CD8-positive, alpha-beta memory T cell (primary cell): ENCODE data around the gene ZMIZ1. TPM values are rescaled to one million over a fixed set of nuclear protein-coding genes. Genes with fewer than 3 reads are reported as not detected.

Experiments used
- CTCF ChIA-PET: fragments of 350-600 bp; sonication (Branson Sonifier 250); formaldehyde crosslinking; loops from one replicate; lab custom pipeline; 2021; ENCODE audit warnings: antibody characterized with exemption; lab: Charles Lee
- POLR2A ChIA-PET: fragments of 350-600 bp; sonication (Branson Sonifier 250); formaldehyde crosslinking; loops from one replicate; lab custom pipeline; 2021; ENCODE audit warnings: antibody characterized with exemption; lab: Charles Lee
- DNase-seq, 5 donors: peaks; one replicate each; pipeline versions ENCODE4 v3.0.0 to v3.0.0-alpha.2; 2020 to 2022; ENCODE audit warnings: mixed read lengths in 1 of 5
- H3K27ac ChIP-seq: one replicate; pipeline ENCODE4 v1.7.0; 2013; ENCODE audit warnings: low read depth, mild to moderate bottlenecking, low read length, moderate library complexity
- H3K27me3 ChIP-seq: 2 replicates; pipeline ENCODE4 v1.7.0; 2013; ENCODE audit warnings: low read length, mild to moderate bottlenecking; ENCODE audit not compliant: insufficient read depth, poor library complexity, severe bottlenecking
- H3K36me3 ChIP-seq: 2 replicates; pipeline ENCODE4 v1.7.0; 2013; ENCODE audit warnings: mild to moderate bottlenecking, low read length, moderate library complexity; ENCODE audit not compliant: insufficient read depth
- H3K4me1 ChIP-seq: 2 replicates; pipeline ENCODE4 v1.7.0; 2013; ENCODE audit warnings: mild to moderate bottlenecking, low read length, moderate library complexity; ENCODE audit not compliant: insufficient read depth
- H3K4me3 ChIP-seq: 2 replicates; pipeline ENCODE4 v1.7.0; 2013; ENCODE audit warnings: mild to moderate bottlenecking, low read length
- H3K9me3 ChIP-seq: 2 replicates; pipeline ENCODE4 v1.7.0; 2013; ENCODE audit warnings: mild to moderate bottlenecking, low read length
- H3K27ac Mint-ChIP-seq, 8 donors: one replicate each; pipeline ENCODE4 v1.8.0; 2020 to 2021; ENCODE audit warnings: mixed read lengths in 8 of 8, mild to moderate bottlenecking in 6 of 8, inconsistent platforms in 3 of 8, moderate library complexity in 3 of 8
- H3K27me3 Mint-ChIP-seq, 2 donors: one replicate each; pipeline ENCODE4 v1.8.0; 2020 to 2021; ENCODE audit warnings: mixed read lengths in 2 of 2, mild to moderate bottlenecking in 1 of 2, moderate library complexity in 1 of 2
- H3K36me3 Mint-ChIP-seq, 3 donors: one replicate each; pipeline ENCODE4 v1.8.0; 2020 to 2021; ENCODE audit warnings: mixed read lengths in 3 of 3, inconsistent platforms in 1 of 3, mild to moderate bottlenecking in 1 of 3
- H3K4me1 Mint-ChIP-seq, 3 donors: one replicate each; pipeline ENCODE4 v1.8.0; 2020 to 2021; ENCODE audit warnings: mixed read lengths in 3 of 3, inconsistent platforms in 1 of 3, mild to moderate bottlenecking in 1 of 3
- H3K4me3 Mint-ChIP-seq, 7 donors: one replicate each; pipeline ENCODE4 v1.8.0; 2020 to 2021; ENCODE audit warnings: mixed read lengths in 7 of 7, mild to moderate bottlenecking in 6 of 7, moderate library complexity in 4 of 7, inconsistent platforms in 2 of 7
- H3K9me3 Mint-ChIP-seq, 5 donors: one replicate each; pipeline ENCODE4 v1.8.0; 2020 to 2022; ENCODE audit warnings: mixed read lengths in 5 of 5, mild to moderate bottlenecking in 3 of 5, moderate library complexity in 2 of 5, inconsistent platforms in 1 of 5
- polyA plus RNA-seq: library from polyadenylated mRNA; unstranded; fragments of 300-500 nt; fragmentation: Illumina TruSeq; gene quantifications from one replicate; pipeline ENCODE4 v1.2.3, GENCODE V29; 2021
- total RNA-seq, 2 experiments: library from RNA; stranded (reverse); gene quantifications; one replicate each; pipeline ENCODE4 v1.2.3, GENCODE V29; 2021

Gene ZMIZ1
- total and polyA plus RNA-seq, 3 experiments from 2014 or later, result 8.0 to 36.3 (median 34.7) TPM

DNA sequence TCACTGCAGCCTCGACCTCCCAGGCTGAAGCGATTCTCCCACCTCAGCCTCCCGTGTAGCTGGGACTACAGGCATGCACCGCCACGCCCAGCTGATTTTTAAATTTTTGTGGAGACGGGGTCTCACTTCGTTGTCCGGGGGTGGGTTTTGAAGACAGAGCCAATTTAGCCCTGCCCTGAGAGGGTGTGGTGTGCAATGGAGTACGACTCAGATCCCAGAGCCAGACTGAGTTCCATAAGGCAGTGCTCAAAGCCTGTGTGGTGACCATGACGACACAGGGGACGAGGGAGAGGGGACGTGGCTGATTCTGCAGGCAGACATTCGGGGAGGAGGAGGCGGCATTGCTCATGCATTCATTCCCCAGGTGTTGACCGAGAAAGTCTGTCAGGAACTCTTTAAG lies 72.1 kb downstream of the ZMIZ1 start:
- CTCF ChIA-PET, result no interaction called here

DNA sequence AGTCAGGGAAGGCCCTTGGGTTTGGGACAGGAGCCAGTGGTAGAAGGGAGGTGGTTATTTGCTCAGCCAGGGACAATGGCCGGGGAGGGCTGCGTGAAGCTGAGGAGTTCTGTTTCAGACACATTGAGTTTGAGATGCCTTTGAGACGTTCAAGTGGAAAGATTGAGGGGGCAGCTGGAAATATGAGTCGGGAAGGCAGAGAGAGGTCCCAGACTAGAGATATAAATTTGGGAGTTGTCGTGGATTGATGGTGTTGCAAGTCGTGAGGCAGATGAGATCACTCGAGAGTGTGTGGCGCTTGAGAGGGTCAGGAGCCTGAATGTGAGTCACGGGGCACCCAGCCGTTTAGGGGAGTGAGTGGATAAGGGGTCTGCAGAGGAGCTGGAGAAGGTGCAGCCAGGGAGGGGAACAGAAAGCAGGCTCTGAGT lies 73.3 kb downstream of the ZMIZ1 start:
- no peak overlapping the region for H3K27ac ChIP-seq
- H3K9me3 ChIP-seq, result no peaks in the 10 kb centered on the region
- H3K4me1 Mint-ChIP-seq, result peaks cover 42 to 61% (median 46%) of the 10 kb centered on the region in 3 donors
- no peak overlapping the region for H3K4me3 Mint-ChIP-seq
- peaks cover 55% of the 10 kb centered on the region for H3K4me1 ChIP-seq
- H3K27me3 Mint-ChIP-seq, result peaks cover 0 to 5% of the 10 kb centered on the region in 2 donors
- H3K9me3 Mint-ChIP-seq, result no peaks in the 10 kb centered on the region
- no peaks in the 10 kb centered on the region for H3K27me3 ChIP-seq
- H3K36me3 Mint-ChIP-seq, result peaks cover 0 to 17% (median 13%) of the 10 kb centered on the region in 3 donors
- H3K36me3 ChIP-seq, result no peaks in the 10 kb centered on the region
- no peak for DNase-seq
- H3K4me3 ChIP-seq, result no peak overlapping the region
- CTCF ChIA-PET, result interaction anchor here (1.1 kb wide), 1 partner anchor 13 kb away, joined by 3 read pairs; no protein-coding TSS in a partner anchor
- POLR2A ChIA-PET, result no interaction called here
- H3K27ac Mint-ChIP-seq, result peak overlapping the region in 5 of 8 donors; percentile 31 to 72 (median 42)

More for the DNA sequence above, 72.1 kb downstream of the ZMIZ1 start:
- no peak for DNase-seq
- no peak overlapping the region for H3K4me3 Mint-ChIP-seq
- POLR2A ChIA-PET, result interaction anchor here (0.6 kb wide), 1 partner anchor 23 kb away, joined by 3 read pairs; no protein-coding TSS in a partner anchor
- H3K36me3 Mint-ChIP-seq, result peaks cover 0 to 17% (median 13%) of the 10 kb centered on the region in 3 donors
- peak overlapping the region in 2 of 8 donors; percentile 36 to 57 for H3K27ac Mint-ChIP-seq
- no peaks in the 10 kb centered on the region for H3K27me3 ChIP-seq
- H3K4me1 Mint-ChIP-seq, result peaks cover 48 to 61% (median 50%) of the 10 kb centered on the region in 3 donors
- H3K4me1 ChIP-seq, result peaks cover 55% of the 10 kb centered on the region
- no peaks in the 10 kb centered on the region for H3K36me3 ChIP-seq
- H3K4me3 ChIP-seq, result no peak overlapping the region
- H3K27me3 Mint-ChIP-seq, result peaks cover 0 to 5% of the 10 kb centered on the region in 2 donors
- H3K9me3 ChIP-seq, result no peaks in the 10 kb centered on the region
- no peaks in the 10 kb centered on the region for H3K9me3 Mint-ChIP-seq
- H3K27ac ChIP-seq, result no peak overlapping the region

DNA sequence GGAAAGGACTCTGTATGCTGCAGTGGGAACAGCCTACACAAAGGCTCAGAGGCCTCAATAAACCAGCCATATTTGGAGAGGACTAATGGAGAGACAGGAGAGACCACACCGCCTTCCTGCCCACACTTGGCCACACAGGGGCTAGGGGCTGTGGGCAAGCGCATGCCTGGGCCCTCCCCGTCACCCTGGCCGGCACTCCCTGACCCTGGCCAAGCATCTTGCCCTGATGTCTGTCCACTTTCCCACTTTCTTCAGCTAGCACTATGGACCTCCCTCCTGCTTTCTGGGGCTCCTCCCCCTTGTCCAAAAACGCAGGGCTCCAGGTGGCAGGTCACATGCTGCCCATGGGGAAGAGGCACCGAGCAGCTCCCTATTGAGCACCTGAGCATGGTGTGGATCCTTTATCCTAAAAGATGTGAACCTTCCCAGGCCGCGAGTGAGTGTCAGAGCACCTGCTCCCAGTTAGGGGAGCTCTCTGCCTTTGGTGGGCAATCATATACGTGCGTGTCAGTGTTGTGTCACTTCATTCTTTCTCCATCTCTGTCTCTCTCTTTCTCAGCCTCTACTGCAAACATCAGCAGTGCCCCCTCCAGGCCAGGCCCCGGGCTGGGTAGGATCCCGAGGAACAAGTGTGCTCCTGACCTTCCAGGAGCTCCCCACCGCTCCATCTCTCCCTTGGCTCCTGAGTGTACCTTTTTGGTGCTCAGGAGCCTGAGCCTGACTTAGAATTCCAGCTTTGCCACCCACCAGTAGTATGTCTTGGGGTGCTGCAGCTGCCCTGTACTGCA lies 74.0 kb downstream of the ZMIZ1 start:
- Mint-ChIP-seq H3K4me3 (no peak overlapping the region), H3K27ac (peak overlapping the region in 3 of 8 donors; percentile 31 to 68 (median 42)), H3K27me3 (peaks cover 0 to 5% of the 10 kb centered on the region in 2 donors), H3K4me1 (peaks cover 35 to 60% (median 44%) of the 10 kb centered on the region in 3 donors), H3K36me3 (peaks cover 0 to 17% (median 13%) of the 10 kb centered on the region in 3 donors), H3K9me3 (no peaks in the 10 kb centered on the region)
- Histone ChIP-seq H3K27ac (no peak overlapping the region), H3K27me3 (no peaks in the 10 kb centered on the region), H3K36me3 (no peaks in the 10 kb centered on the region), H3K9me3 (no peaks in the 10 kb centered on the region), H3K4me3 (no peak overlapping the region), H3K4me1 (peaks cover 55% of the 10 kb centered on the region)
- DNase-seq, result no peak
- ChIA-PET POLR2A (no interaction called here), CTCF (interaction anchor here (1.1 kb wide), 1 partner anchor 13 kb away, joined by 3 read pairs; no protein-coding TSS in a partner anchor)

DNA sequence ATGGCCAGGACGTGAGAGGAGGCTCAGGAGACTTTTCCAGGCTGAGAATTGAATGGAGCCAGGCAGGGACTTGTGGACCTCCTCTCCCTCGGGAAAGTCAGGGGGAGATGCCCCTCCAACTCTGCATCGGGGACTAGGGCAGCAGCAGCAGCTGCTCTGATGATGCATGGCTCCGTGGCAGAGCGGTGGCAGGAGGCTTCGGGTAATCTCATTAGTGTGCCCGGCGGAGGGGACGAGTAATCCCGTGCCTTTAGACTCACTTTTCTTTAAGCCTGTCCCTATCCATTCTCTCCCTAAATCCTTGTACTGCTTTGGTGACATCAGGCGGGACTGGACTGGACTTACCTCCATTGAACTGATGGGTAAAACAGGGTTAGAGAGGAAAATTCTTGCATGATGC lies 75.1 kb downstream of the ZMIZ1 start:
- no peak overlapping the region for H3K27ac Mint-ChIP-seq
- no peak overlapping the region for H3K4me3 Mint-ChIP-seq
- Histone ChIP-seq H3K27ac (no peak overlapping the region), H3K27me3 (no peaks in the 10 kb centered on the region), H3K4me3 (no peak overlapping the region), H3K4me1 (peaks cover 56% of the 10 kb centered on the region), H3K9me3 (no peaks in the 10 kb centered on the region), H3K36me3 (no peaks in the 10 kb centered on the region)
- ChIA-PET POLR2A (no interaction called here), CTCF (no interaction called here)
- H3K4me1 Mint-ChIP-seq, result peaks cover 33 to 60% (median 42%) of the 10 kb centered on the region in 3 donors
- H3K36me3 Mint-ChIP-seq, result peaks cover 0 to 17% (median 13%) of the 10 kb centered on the region in 3 donors
- no peak for DNase-seq
- H3K27me3 Mint-ChIP-seq, result peaks cover 0 to 4% of the 10 kb centered on the region in 2 donors
- H3K9me3 Mint-ChIP-seq, result no peaks in the 10 kb centered on the region

DNA sequence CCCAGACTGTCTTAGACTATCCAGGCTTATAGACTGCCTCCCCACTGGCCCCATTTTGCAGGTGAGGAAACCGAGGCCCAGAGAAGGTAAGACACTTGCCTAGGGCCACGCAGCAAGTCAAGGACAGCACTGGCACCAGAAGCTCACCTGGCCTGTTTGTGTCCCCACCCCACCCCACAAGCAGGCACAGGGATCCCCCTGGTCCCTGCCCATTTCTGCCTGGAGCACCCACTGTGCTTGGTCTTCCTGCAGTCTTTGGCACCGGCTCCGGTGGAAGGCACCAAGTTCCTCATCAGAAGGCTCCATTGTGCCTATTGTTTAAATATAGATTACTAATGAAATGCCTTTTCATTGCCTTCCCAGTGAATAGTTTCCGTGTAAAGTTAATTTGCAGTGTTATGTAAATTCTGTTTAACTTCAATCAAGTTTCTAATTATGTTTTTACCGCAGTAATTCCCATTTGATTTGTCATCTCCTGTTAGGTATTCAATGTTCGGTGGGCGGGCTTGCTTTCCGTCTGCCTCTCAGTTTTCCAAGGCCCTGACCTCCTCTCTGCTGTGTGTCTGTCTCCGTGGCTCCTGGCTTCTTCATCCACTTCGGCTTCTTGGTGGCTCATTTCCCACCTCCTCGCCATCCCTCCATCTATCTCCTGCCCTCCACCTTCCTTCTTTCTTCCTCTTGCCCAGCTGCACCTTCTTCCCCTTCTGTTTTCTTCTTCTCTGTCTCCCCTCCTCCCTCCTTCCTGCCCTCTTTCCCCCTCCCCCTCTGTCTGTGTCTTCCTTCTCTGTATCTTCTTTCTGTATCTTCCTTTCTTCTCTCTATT lies 75.8 kb downstream of the ZMIZ1 start:
- Histone ChIP-seq H3K27me3 (no peaks in the 10 kb centered on the region), H3K27ac (no peak overlapping the region), H3K4me1 (peaks cover 63% of the 10 kb centered on the region), H3K9me3 (no peaks in the 10 kb centered on the region), H3K4me3 (no peak overlapping the region), H3K36me3 (no peaks in the 10 kb centered on the region)
- ChIA-PET CTCF (no interaction called here), POLR2A (no interaction called here)
- Mint-ChIP-seq H3K9me3 (no peaks in the 10 kb centered on the region), H3K36me3 (peaks cover 0 to 15% (median 13%) of the 10 kb centered on the region in 3 donors), H3K27me3 (peaks cover 0 to 4% of the 10 kb centered on the region in 2 donors), H3K4me3 (peak overlapping the region in 3 of 7 donors; percentile 10 to 45 (median 43)), H3K27ac (peak overlapping the region in 4 of 8 donors; percentile 13 to 87 (median 27)), H3K4me1 (peaks cover 37 to 64% (median 46%) of the 10 kb centered on the region in 3 donors)
- no peak for DNase-seq

DNA sequence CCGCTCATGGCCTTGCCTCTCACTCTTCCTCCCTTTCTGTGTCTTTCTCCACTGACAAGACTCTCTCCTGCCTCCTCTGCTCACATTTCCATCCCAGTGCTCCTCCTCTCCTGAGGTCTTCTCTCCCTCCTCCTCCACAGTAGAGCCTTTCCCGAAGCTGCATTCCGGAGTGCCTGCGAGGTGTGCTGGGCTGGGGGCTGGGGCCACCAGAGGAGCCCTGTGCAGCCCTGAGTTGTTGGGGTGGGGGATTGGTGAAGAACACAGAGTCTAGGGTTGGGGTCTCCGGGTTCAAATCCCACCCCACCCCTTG lies 76.4 kb downstream of the ZMIZ1 start:
- peaks cover 68% of the 10 kb centered on the region for H3K4me1 ChIP-seq
- DNase-seq, result no peak
- Mint-ChIP-seq H3K27me3 (peaks cover 0 to 4% of the 10 kb centered on the region in 2 donors), H3K27ac (peak overlapping the region in 3 of 8 donors; percentile 27 to 87 (median 70)), H3K4me1 (peaks cover 37 to 69% (median 49%) of the 10 kb centered on the region in 3 donors), H3K4me3 (peak overlapping the region in 2 of 7 donors; percentile 10 to 37), H3K36me3 (peaks cover 0 to 15% (median 13%) of the 10 kb centered on the region in 3 donors), H3K9me3 (no peaks in the 10 kb centered on the region)
- H3K9me3 ChIP-seq, result no peaks in the 10 kb centered on the region
- POLR2A ChIA-PET, result no interaction called here
- H3K27ac ChIP-seq, result no peak overlapping the region
- no peaks in the 10 kb centered on the region for H3K36me3 ChIP-seq
- no peaks in the 10 kb centered on the region for H3K27me3 ChIP-seq
- H3K4me3 ChIP-seq, result no peak overlapping the region
- CTCF ChIA-PET, result no interaction called here

DNA sequence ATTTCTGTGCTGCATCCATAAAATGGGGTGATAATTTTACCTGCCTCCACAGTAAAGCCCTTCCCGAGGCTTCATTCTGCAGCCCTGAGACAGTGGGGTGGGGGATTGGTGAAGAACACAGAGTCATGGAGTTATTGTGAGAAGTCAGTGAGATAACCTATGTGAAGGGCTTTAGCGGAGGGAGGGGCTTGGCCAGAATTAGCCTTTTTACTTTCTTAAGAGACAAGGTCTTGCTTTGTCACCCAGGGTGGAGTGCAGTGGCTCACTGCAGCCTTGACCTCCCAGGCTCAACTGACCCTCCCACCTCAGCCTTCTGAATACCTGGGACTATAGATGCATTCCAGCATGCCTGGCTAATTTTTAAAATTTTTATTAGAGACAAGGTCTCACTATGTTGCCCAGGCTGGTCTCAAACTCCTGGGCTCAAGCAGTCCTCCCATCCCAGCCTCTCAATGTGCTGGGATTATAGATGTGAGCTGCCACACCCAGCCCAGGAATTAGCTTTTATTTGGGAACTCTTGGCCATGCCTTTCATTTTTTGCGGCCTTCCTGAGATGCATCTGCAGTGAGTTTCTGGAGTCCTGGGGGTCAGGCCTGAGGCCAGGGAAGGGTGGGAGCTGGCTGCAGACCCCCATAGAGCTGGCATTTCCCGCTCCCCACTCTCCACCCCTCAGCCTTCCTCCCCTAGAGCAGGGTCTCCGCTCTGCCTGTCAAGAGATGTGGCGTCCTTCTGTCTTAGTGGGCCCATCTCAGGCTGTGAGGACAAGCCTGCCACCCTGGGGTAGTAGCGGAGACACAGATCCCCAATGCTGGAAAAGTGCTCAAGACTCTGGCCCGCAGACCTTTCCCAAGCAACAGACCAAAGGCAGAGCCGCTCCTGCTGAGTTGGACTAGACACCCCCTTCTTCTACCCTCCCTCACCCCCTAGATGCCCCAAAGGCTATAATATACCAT lies 77.0 kb downstream of the ZMIZ1 start:
- peaks cover 0 to 4% of the 10 kb centered on the region in 2 donors for H3K27me3 Mint-ChIP-seq
- H3K36me3 Mint-ChIP-seq, result peaks cover 0 to 11% (median 10%) of the 10 kb centered on the region in 3 donors
- Histone ChIP-seq H3K27me3 (no peaks in the 10 kb centered on the region), H3K36me3 (no peaks in the 10 kb centered on the region), H3K4me1 (peaks cover 74% of the 10 kb centered on the region), H3K4me3 (peak overlapping the region; percentile 12), H3K9me3 (no peaks in the 10 kb centered on the region), H3K27ac (no peak overlapping the region)
- POLR2A ChIA-PET, result no interaction called here
- CTCF ChIA-PET, result no interaction called here
- H3K9me3 Mint-ChIP-seq, result no peaks in the 10 kb centered on the region
- H3K27ac Mint-ChIP-seq, result peak overlapping the region; percentile 27 to 91 (median 72)
- H3K4me3 Mint-ChIP-seq, result no peak overlapping the region
- no peak for DNase-seq
- H3K4me1 Mint-ChIP-seq, result peaks cover 44 to 76% (median 52%) of the 10 kb centered on the region in 3 donors
